Gastrocnemius medialis (tissue), 4 donors: ENCODE data around the gene ZNF485. TPM values are rescaled to one million over a fixed set of nuclear protein-coding genes. Genes with fewer than 3 reads are reported as not detected.

ENCODE experiments used
- ATAC-seq, 2 donors: fragments of 150-250 bp; one replicate each; pipeline ENCODE4 v1.9.1; 2016
- DNase-seq, 2 donors: peaks; one replicate each; pipeline ENCODE4 v3.0.0-alpha.2; 2019
- H3K27ac ChIP-seq, 4 donors: fragments of 200-600 bp; sonication (generic); 1 replicate in 1 of 4; 2 replicates in 3 of 4; pipeline ENCODE4 v1.5.1; 2016 to 2018; ENCODE audit warnings: mild to moderate bottlenecking in 2 of 4, moderate library complexity in 1 of 4
- H3K27me3 ChIP-seq, 3 donors: fragments of 200-600 bp; sonication (generic) in 2 of 3; 1 replicate in 1 of 3; 2 replicates in 2 of 3; pipeline versions ENCODE4 v1.5.1 to v1.6.0; 2016 to 2019; ENCODE audit warnings: mild to moderate bottlenecking in 1 of 3, moderate library complexity in 1 of 3
- H3K36me3 ChIP-seq, 2 donors: fragments of 200-600 bp; sonication (generic) in 1 of 2; one replicate each; pipeline ENCODE4 v1.5.1; 2017 to 2018
- H3K4me1 ChIP-seq, 2 donors: fragments of 200-600 bp; sonication (generic) in 1 of 2; one replicate each; pipeline ENCODE4 v1.5.1; 2016 to 2017; ENCODE audit warnings: mild to moderate bottlenecking in 2 of 2
- H3K4me3 ChIP-seq, 4 donors: fragments of 200-600 bp; sonication (generic) in 3 of 4; 1 replicate in 1 of 4; 2 replicates in 3 of 4; pipeline ENCODE4 v1.5.1; 2016 to 2019; ENCODE audit warnings: mild to moderate bottlenecking in 2 of 4
- H3K9me3 ChIP-seq, 3 donors: fragments of 200-600 bp; sonication (generic) in 2 of 3; 1 replicate in 1 of 3; 2 replicates in 2 of 3; pipeline ENCODE4 v1.5.1; 2016 to 2019
- POLR2A ChIP-seq, 2 donors: fragments of 450-650 bp; IDR thresholded peaks; one replicate each; pipeline ENCODE4 v1.6.1; 2017; ENCODE audit warnings: antibody characterized with exemption in 2 of 2, mild to moderate bottlenecking in 2 of 2, moderate library complexity in 2 of 2
- in situ Hi-C, 4 donors: fragments of 200-750 bp; cut with MboI; loops; one replicate each; pipeline versions ENCODE4 v1.15.0 to v1.8.0; 2017; ENCODE audit warnings: low sequenced_read_pairs in 4 of 4
- intact Hi-C: fragments of 100-400 bp; cut with DNase I; formaldehyde crosslinking; loops from one replicate; pipeline ENCODE4 v1.15.1; 2023; ENCODE audit warnings: low total_unique reads
- total RNA-seq, 4 donors: library from RNA; depleted of rRNA; stranded (reverse); fragments of >200 nt; gene quantifications; one replicate each; pipeline versions ENCODE4 v1.1.0 to v1.2.3, GENCODE V29; 2016
- TF ChIP-seq, protein P1 (sequence below), 5 experiments: fragments of 450-650 bp in 3 of 5; fragments of 200-600 bp in 2 of 5; sonication (generic) in 2 of 5; IDR thresholded peaks in 4 of 5; conservative IDR thresholded peaks in 1 of 5; 1 replicate in 4 of 5; 2 replicates in 1 of 5; pipeline ENCODE4 v1.5.1; 2016 to 2019; ENCODE audit warnings: antibody characterized with exemption in 5 of 5, mild to moderate bottlenecking in 3 of 5, moderate library complexity in 3 of 5

Gene ZNF485
- total RNA-seq, 4 donors from 2014 or later: 2.6 to 3.7 (median 2.9) TPM

DNA sequence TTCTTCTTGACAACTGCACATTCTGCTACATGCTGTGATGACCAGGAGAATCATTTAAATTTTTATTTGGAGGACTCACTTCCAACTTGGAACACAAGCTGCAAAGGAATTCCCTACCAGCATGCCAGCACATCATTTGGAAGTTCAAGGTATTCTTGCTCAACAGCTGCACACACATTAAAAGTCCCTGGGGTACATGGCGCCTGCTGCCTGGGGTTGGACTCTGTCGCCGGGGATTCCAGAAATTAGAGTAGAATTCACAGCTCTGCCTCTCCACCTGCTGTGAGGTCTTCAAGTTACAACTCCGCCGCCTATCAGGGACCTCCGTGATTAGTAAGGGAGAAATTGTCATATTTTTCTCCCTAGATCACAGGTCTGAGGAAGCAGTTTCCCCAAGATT lies 41.3 kb downstream of the ZNF485 start:
- intact Hi-C loops: no loop called here
- peaks cover 0 to 34% (median 21%) of the 10 kb centered on the region in 3 donors for H3K9me3 ChIP-seq
- H3K4me3 ChIP-seq: peak overlapping the region; percentile 69 to 99 (median 86)
- peak overlapping the region; percentile 84 to 94 (median 94) for H3K27ac ChIP-seq
- in situ Hi-C loops: no loop called here
- peaks cover 12 to 41% of the 10 kb centered on the region in 2 donors for H3K36me3 ChIP-seq
- peaks cover 0 to 2% (median 0%) of the 10 kb centered on the region in 3 donors for H3K27me3 ChIP-seq
- H3K4me1 ChIP-seq: peaks cover 10 to 15% of the 10 kb centered on the region in 2 donors
- ATAC-seq: no peak
- TF ChIP-seq, protein P1, sequence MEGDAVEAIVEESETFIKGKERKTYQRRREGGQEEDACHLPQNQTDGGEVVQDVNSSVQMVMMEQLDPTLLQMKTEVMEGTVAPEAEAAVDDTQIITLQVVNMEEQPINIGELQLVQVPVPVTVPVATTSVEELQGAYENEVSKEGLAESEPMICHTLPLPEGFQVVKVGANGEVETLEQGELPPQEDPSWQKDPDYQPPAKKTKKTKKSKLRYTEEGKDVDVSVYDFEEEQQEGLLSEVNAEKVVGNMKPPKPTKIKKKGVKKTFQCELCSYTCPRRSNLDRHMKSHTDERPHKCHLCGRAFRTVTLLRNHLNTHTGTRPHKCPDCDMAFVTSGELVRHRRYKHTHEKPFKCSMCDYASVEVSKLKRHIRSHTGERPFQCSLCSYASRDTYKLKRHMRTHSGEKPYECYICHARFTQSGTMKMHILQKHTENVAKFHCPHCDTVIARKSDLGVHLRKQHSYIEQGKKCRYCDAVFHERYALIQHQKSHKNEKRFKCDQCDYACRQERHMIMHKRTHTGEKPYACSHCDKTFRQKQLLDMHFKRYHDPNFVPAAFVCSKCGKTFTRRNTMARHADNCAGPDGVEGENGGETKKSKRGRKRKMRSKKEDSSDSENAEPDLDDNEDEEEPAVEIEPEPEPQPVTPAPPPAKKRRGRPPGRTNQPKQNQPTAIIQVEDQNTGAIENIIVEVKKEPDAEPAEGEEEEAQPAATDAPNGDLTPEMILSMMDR (IDR thresholded peaks at IDR 0.05 in 4 of 5, conservative IDR thresholded peaks at IDR 0.05 in 1 of 5): no peak
- TF ChIP-seq POLR2A (IDR thresholded peaks at IDR 0.05): no peak
- DNase-seq: no peak

DNA sequence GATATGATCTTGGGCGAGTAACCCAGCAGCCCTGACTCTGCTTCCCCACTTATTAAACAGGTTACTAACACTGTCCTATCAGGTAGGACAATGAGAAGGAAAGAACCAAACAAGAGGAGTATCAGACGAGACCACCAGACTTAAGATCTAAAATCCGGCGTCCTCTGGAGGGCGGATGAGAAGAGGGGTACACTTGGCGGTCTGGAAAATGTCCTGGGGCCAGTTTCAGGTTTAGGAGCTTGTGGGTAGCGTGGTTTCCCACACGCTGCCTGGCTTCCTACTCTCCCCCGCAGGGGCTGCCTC lies 41.8 kb downstream of the ZNF485 start:
- ATAC-seq (peak; percentile 8 to 26), DNase-seq (no peak)
- intact Hi-C loops (loop anchor here (1.0 to 2.0 kb wide), 2 partner anchors 41 to 74 kb away; partner anchors contain the start of genes ZNF239 and ZNF485), in situ Hi-C loops (no loop called here)
- Histone ChIP-seq H3K9me3 (peaks cover 0 to 29% (median 21%) of the 10 kb centered on the region in 3 donors), H3K4me3 (peak overlapping the region; percentile 69 to 99 (median 86)), H3K36me3 (peaks cover 8 to 37% of the 10 kb centered on the region in 2 donors), H3K27ac (peak overlapping the region; percentile 84 to 94 (median 94)), H3K27me3 (peaks cover 0 to 2% (median 0%) of the 10 kb centered on the region in 3 donors), H3K4me1 (peaks cover 10 to 15% of the 10 kb centered on the region in 2 donors)
- TF ChIP-seq, protein P1 (IDR thresholded peaks at IDR 0.05 in 4 of 5, conservative IDR thresholded peaks at IDR 0.05 in 1 of 5): no peak
- no peak for TF ChIP-seq POLR2A (IDR thresholded peaks at IDR 0.05)

DNA sequence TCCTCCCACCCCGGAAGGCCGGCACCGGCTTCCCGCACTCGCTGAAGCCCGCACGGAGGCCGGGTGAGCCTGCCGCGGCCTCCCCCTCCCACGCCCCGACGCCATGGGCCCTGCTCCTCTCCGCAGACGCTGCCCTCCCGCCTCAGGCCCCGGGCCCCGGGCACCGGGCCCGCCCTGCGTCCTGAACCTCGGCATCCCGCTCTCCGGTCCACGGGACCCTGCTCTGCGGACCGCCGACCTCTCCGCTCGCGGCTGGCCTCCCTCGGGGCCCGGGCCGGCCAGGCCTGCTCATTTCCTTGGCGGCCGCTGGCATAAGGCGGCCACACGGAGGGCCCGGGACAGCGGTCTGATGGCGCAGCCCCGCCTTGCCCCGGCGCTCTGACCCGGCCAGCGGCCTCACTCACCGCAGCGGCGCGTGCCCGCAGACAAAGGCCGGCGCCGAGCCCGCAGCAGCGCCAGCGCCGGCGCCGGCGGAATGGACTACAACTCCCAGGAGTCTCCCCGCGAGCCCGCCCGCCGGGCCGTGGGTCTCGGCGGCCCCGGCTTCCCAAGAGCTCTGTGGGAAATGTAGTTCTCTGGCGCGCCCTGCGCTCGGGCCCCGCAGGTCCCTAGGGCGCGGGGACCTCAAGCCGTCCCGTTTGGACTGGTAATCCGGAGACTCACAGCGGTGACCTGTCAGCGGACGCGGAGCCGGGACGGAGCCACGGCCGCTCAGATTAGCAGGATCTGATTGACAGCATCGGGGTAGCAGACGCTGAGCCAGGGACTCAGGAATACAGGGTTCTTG lies 42.4 kb downstream of the ZNF485 start, which contains the start of gene ZNF32:
TSS of gene ZNF32 (minus strand) at position 484 of the 787 bp plus-strand sequence. CDS start 2,748 bp downstream, outside the sequence.
- peak; percentile 94 to 95 for ATAC-seq
- peak; percentile 56 to 61 for TF ChIP-seq POLR2A (IDR thresholded peaks at IDR 0.05)
- TF ChIP-seq, protein P1 (IDR thresholded peaks at IDR 0.05 in 4 of 5, conservative IDR thresholded peaks at IDR 0.05 in 1 of 5): peak in 1 of 5 experiments; percentile 9
- intact Hi-C loops: loop anchor here (1.0 to 2.0 kb wide), 2 partner anchors 42 to 74 kb away; partner anchors contain the start of genes ZNF239 and ZNF485

DNA sequence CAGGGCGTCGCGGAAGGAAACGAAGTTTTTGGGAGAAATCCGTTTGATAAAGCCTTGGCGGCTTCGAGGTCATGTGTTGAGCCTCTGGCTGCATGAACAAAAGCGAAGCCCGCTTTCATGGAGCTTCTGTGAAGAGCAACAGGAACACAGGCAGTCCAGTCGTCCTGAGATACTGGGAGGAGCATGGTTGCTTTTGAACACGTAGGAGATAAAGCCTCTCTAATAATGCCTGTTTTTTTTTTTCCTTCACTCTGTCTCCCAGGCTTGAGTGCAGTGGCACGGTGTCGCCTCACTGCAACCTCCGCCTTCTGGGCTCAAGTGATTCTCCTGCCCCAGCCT lies 42.9 kb downstream of the ZNF485 start:
- H3K9me3 ChIP-seq: peaks cover 0 to 18% (median 17%) of the 10 kb centered on the region in 3 donors
- TF ChIP-seq POLR2A (IDR thresholded peaks at IDR 0.05): no peak
- TF ChIP-seq, protein P1 (IDR thresholded peaks at IDR 0.05 in 4 of 5, conservative IDR thresholded peaks at IDR 0.05 in 1 of 5): no peak
- DNase-seq: no peak
- H3K27me3 ChIP-seq: no peaks in the 10 kb centered on the region
- H3K4me1 ChIP-seq: peaks cover 10 to 15% of the 10 kb centered on the region in 2 donors
- intact Hi-C loops (loop anchor here (2.0 kb wide), 1 partner anchor 42 kb away; the partner anchor contains the start of gene ZNF485), in situ Hi-C loops (no loop called here)
- H3K27ac ChIP-seq: peak overlapping the region; percentile 84 to 94 (median 94)
- ATAC-seq: peak; percentile 28 to 40
- peak overlapping the region; percentile 69 to 99 (median 86) for H3K4me3 ChIP-seq
- H3K36me3 ChIP-seq: peaks cover 1 to 26% of the 10 kb centered on the region in 2 donors

More for the DNA sequence above, 42.4 kb downstream of the ZNF485 start, which contains the start of gene ZNF32:
- Histone ChIP-seq H3K36me3 (peaks cover 5 to 31% of the 10 kb centered on the region in 2 donors), H3K27ac (peak within 1 kb of the TSS; percentile 84 to 94 (median 94)), H3K9me3 (peaks cover 0 to 24% (median 21%) of the 10 kb centered on the region in 3 donors), H3K4me1 (peaks cover 10 to 15% of the 10 kb centered on the region in 2 donors), H3K27me3 (peaks cover 0 to 2% (median 0%) of the 10 kb centered on the region in 3 donors), H3K4me3 (peak within 1 kb of the TSS; percentile 69 to 99 (median 86))
- peak; percentile 71 to 77 for DNase-seq
- in situ Hi-C loops: no loop called here
